ENCODE data around the gene GCDH. TPM values are rescaled to one million over a fixed set of nuclear protein-coding genes. Genes with fewer than 3 reads are reported as not detected.
"Not testable (repeated sequence)": the region's sequence is repeated elsewhere in the genome, so short reads cannot be mapped to it uniquely, and the experiment has no call there.

GCDH gene
- 11.5 and 20.9 TPM in 2 replicates for polyA plus RNA-seq (2011; rRNA removed)
- 7.3 and 7.7 TPM in 2 replicates for polyA minus RNA-seq (2011; rRNA and poly(A)+ RNA removed)

DNA sequence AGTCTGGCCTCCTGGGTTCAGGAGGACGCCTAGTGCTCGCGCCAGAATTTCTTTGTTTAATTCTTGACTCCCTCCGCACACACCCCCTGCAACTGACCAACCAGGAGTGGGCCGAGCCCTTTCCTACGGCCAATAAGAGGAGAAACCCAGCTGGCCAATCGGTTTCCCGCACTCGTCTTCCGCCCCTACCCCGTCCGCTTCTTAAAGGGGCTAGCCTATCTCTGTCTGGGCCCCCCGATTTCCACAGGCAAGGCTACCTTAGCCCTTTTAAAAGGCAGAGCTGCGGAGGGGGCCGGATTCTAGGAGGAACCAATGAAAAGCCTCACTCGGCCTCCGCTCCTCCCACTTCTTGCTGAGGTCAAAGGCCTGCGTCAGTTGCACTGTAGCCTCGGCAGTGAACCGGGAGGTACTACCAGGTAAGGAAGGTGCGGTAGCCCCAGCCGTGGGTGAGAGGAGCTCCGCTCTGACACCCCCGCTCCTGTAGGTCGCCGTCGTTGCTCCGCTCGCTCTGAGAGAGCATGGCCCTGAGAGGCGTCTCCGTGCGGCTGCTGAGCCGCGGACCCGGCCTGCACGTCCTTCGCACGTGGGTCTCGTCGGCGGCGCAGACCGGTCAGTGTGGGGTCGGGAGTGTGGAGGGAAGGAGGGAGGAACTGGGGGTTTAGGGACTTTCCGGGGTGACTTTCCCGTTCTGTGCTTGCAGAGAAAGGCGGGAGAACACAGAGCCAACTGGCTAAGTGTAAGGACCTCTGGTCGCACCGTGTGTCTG is at the start of gene GCDH:
TSS of gene GCDH (plus strand) at position 374 of the 766 bp plus-strand sequence. CDS start at position 519, 145 bp downstream.
- POLR2A ChIA-PET = interaction anchor here (0.6 to 0.7 kb wide), 3 partner anchors 43 to 112 kb away, joined by 3 read pairs; partner anchors contain the start of genes FARSA and RAD23A
- TF ChIP-seq, protein P1, sequence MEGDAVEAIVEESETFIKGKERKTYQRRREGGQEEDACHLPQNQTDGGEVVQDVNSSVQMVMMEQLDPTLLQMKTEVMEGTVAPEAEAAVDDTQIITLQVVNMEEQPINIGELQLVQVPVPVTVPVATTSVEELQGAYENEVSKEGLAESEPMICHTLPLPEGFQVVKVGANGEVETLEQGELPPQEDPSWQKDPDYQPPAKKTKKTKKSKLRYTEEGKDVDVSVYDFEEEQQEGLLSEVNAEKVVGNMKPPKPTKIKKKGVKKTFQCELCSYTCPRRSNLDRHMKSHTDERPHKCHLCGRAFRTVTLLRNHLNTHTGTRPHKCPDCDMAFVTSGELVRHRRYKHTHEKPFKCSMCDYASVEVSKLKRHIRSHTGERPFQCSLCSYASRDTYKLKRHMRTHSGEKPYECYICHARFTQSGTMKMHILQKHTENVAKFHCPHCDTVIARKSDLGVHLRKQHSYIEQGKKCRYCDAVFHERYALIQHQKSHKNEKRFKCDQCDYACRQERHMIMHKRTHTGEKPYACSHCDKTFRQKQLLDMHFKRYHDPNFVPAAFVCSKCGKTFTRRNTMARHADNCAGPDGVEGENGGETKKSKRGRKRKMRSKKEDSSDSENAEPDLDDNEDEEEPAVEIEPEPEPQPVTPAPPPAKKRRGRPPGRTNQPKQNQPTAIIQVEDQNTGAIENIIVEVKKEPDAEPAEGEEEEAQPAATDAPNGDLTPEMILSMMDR (IDR thresholded peaks at IDR 0.05; ENCODE audit: insufficient read depth, low read depth, low read length) = 0 out of 2 replicates have a peak, but pooled peaks have one; percentile 7
- peak; percentile 95 for DNase-seq (ENCODE audit: low read depth)
- Histone ChIP-seq H3K4me3 (ENCODE audit: low read depth, low read length) (peak within 1 kb of the TSS; percentile 98), H3K36me3 (ENCODE audit: control insufficient read depth, insufficient read depth, low read length) (peaks cover 1% of the 10 kb centered on the region; the same call in 1 of the 2 replicates), H3K27me3 (ENCODE audit: control insufficient read depth, insufficient read depth, low read length) (peaks cover 3% of the 10 kb centered on the region)
- CTCF ChIA-PET = interaction anchor here (0.9 to 1.4 kb wide), 4 partner anchors 43 to 133 kb away, joined by 3 to 6 read pairs (median 3); no protein-coding TSS in a partner anchor

DNA sequence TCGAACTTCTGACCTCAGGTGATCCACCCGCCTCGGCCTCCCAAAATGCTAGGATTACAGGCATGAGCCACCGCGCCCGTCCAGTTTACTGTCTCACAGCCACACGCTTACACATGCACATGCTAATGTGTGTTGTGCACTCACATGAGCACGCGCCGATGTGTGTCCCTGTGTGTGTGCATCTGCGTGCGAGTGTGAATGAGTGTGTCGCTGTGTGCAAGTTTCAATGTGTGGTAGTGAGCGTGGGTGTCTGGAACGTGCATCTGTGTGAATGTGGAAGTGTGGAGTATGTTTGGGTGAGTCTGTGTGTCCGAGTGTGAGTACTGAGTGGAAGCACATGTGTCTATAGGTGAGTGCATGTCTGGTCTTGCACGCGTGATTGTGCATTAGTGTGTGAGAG is 48.4 kb upstream of the GCDH start:
- no peak overlapping the region for H3K4me3 ChIP-seq (ENCODE audit: low read depth, low read length)
- ChIA-PET POLR2A (no interaction called here), CTCF (interaction anchor here (13.2 kb wide), 1 partner anchor 80 kb away, joined by 355 read pairs; no protein-coding TSS in a partner anchor)
- TF ChIP-seq, protein P1 (IDR thresholded peaks at IDR 0.05; ENCODE audit: insufficient read depth, low read depth, low read length) = no peak
- H3K27me3 ChIP-seq (ENCODE audit: control insufficient read depth, insufficient read depth, low read length) = peaks cover 12% of the 10 kb centered on the region
- H3K36me3 ChIP-seq (ENCODE audit: control insufficient read depth, insufficient read depth, low read length) = no peaks in the 10 kb centered on the region
- DNase-seq (ENCODE audit: low read depth) = no peak

GRCh38 chr19:12843328-12843727 is 47.6 kb upstream of the GCDH start:
- TF ChIP-seq, protein P1 (IDR thresholded peaks at IDR 0.05; ENCODE audit: insufficient read depth, low read depth, low read length) = no peak
- Histone ChIP-seq H3K4me3 (ENCODE audit: low read depth, low read length) (no peak overlapping the region), H3K36me3 (ENCODE audit: control insufficient read depth, insufficient read depth, low read length) (no peaks in the 10 kb centered on the region), H3K27me3 (ENCODE audit: control insufficient read depth, insufficient read depth, low read length) (peaks cover 8% of the 10 kb centered on the region)
- no peak for DNase-seq (ENCODE audit: low read depth)
- ChIA-PET POLR2A (no interaction called here), CTCF (interaction anchor here (13.2 kb wide), 1 partner anchor 80 kb away, joined by 355 read pairs; no protein-coding TSS in a partner anchor)

- POLR2A ChIA-PET = no interaction called here
- no peak for DNase-seq (ENCODE audit: low read depth)
These were observed 46.8 kb upstream of the GCDH start for GRCh38 chr19:12843999-12844732.

GRCh38 chr19:12846613-12847012 is 44.3 kb upstream of the GCDH start:
- POLR2A ChIA-PET = not testable (repeated sequence)
- CTCF ChIA-PET = interaction anchor here (0.6 to 13.2 kb wide), 33 partner anchors 9 to 294 kb away, joined by 3 to 355 read pairs (median 5); partner anchors contain the start of genes HOOK2, MAST1, RNASEH2A and RTBDN

More at GRCh38 chr19:12843999-12844732, 46.8 kb upstream of the GCDH start:
- Histone ChIP-seq H3K4me3 (ENCODE audit: low read depth, low read length) (no peak overlapping the region), H3K36me3 (ENCODE audit: control insufficient read depth, insufficient read depth, low read length) (no peaks in the 10 kb centered on the region), H3K27me3 (ENCODE audit: control insufficient read depth, insufficient read depth, low read length) (peaks cover 6% of the 10 kb centered on the region)
- TF ChIP-seq, protein P1 (IDR thresholded peaks at IDR 0.05; ENCODE audit: insufficient read depth, low read depth, low read length) = no peak
- CTCF ChIA-PET = interaction anchor here (13.2 kb wide), 1 partner anchor 81 kb away, joined by 355 read pairs; no protein-coding TSS in a partner anchor

More at GRCh38 chr19:12846613-12847012, 44.3 kb upstream of the GCDH start:
- not testable (repeated sequence) for H3K36me3 ChIP-seq (ENCODE audit: control insufficient read depth, insufficient read depth, low read length); DNase-seq (ENCODE audit: low read depth); H3K27me3 ChIP-seq (ENCODE audit: control insufficient read depth, insufficient read depth, low read length); H3K4me3 ChIP-seq (ENCODE audit: low read depth, low read length)
